HL-60 (cell line): ENCODE data around the gene TRIM50.
"Not testable (repeated sequence)": the region's sequence is repeated elsewhere in the genome, so short reads cannot be mapped to it uniquely, and the experiment has no call there.

Experiments
- DNase-seq, 2 experiments: peaks; one replicate each; pipeline ENCODE4 v3.0.0-alpha.2; 2010 to 2020; ENCODE audit warnings: low read depth in 1 of 2, low spot score in 1 of 2
- H3K27ac ChIP-seq: fragments of 250-450 bp; sonication (Bioruptor Pico); replicated peaks from 2 replicates; pipeline ENCODE4 v1.5.1; 2020; ENCODE audit warnings: mild to moderate bottlenecking, moderate library complexity
- H3K27me3 ChIP-seq: fragments of 250-450 bp; sonication (Bioruptor Pico); 2 replicates; pipeline ENCODE4 v1.5.1; 2021; ENCODE audit warnings: mild to moderate bottlenecking, moderate library complexity; ENCODE audit not compliant: insufficient read depth, poor library complexity, severe bottlenecking
- H3K4me3 ChIP-seq: replicated peaks from 2 replicates; pipeline ENCODE4 v1.5.1; 2011; ENCODE audit warnings: mild to moderate bottlenecking, control low read depth, low read length; ENCODE audit not compliant: insufficient read depth
- GABPA ChIP-seq: IDR thresholded peaks from 2 replicates; pipeline ENCODE4 v1.6.1; 2012; ENCODE audit warnings: low read depth
- POLR2AphosphoS5 ChIP-seq: IDR thresholded peaks from 2 replicates; pipeline ENCODE4 v1.6.1; 2012; ENCODE audit warnings: low read depth
- SPI1 ChIP-seq: IDR thresholded peaks from 2 replicates; pipeline ENCODE4 v1.6.1; 2012; ENCODE audit warnings: low read depth, mild to moderate bottlenecking, borderline replicate concordance
- TF ChIP-seq, protein P1 (sequence below): IDR thresholded peaks from 2 replicates; pipeline ENCODE4 v1.6.1; 2012; ENCODE audit warnings: low read depth; ENCODE audit not compliant: insufficient replicate concordance
- TF ChIP-seq, protein P2 (sequence below): IDR thresholded peaks from one replicate; pipeline ENCODE4 v1.5.1; 2011; ENCODE audit warnings: low read length, control low read depth, inconsistent platforms; ENCODE audit not compliant: insufficient read depth

The TRIM50 gene

DNA sequence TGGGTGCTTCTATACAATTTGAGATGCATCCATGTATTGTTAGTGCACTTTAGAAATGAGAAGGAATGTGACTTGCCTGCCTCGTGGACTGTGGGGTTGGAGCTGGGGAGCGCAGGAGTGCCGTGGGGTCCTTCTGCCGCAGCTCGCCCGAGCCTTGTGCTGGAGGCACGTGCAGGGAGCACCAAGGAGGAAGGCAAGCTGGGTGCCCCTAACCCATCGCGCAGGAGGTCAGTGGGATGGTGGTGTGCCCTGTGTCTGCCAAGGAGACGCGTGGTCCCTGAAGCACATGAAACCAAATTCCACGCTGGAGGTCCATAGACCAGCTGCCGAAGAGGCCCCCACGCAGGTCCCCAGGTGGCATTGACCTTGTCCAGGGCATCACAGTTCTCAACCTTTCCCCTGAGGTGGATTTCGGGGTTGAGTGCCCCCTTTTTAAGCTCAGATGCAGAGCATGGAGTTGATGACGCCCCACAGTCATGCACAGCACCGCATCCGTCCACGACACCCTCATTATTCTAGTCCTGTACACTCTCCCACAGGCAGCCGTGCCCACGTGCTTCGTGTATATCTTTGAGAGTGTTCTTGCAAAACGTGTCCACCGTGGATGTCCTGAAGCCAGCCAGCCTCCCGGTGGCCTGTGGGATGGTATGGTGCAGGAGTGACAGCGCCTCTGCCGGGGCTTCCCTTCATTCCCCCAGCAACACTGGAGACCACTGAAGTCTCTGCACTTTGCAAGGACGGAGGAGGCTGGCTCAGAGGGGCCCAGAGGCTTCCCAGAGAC lies 35.5 kb upstream of the TRIM50 start:
- no peak for TF ChIP-seq SPI1
- TF ChIP-seq POLR2AphosphoS5: no peak
- TF ChIP-seq, protein P1, sequence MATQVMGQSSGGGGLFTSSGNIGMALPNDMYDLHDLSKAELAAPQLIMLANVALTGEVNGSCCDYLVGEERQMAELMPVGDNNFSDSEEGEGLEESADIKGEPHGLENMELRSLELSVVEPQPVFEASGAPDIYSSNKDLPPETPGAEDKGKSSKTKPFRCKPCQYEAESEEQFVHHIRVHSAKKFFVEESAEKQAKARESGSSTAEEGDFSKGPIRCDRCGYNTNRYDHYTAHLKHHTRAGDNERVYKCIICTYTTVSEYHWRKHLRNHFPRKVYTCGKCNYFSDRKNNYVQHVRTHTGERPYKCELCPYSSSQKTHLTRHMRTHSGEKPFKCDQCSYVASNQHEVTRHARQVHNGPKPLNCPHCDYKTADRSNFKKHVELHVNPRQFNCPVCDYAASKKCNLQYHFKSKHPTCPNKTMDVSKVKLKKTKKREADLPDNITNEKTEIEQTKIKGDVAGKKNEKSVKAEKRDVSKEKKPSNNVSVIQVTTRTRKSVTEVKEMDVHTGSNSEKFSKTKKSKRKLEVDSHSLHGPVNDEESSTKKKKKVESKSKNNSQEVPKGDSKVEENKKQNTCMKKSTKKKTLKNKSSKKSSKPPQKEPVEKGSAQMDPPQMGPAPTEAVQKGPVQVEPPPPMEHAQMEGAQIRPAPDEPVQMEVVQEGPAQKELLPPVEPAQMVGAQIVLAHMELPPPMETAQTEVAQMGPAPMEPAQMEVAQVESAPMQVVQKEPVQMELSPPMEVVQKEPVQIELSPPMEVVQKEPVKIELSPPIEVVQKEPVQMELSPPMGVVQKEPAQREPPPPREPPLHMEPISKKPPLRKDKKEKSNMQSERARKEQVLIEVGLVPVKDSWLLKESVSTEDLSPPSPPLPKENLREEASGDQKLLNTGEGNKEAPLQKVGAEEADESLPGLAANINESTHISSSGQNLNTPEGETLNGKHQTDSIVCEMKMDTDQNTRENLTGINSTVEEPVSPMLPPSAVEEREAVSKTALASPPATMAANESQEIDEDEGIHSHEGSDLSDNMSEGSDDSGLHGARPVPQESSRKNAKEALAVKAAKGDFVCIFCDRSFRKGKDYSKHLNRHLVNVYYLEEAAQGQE: no peak
- TF ChIP-seq GABPA: no peak
- TF ChIP-seq, protein P2, sequence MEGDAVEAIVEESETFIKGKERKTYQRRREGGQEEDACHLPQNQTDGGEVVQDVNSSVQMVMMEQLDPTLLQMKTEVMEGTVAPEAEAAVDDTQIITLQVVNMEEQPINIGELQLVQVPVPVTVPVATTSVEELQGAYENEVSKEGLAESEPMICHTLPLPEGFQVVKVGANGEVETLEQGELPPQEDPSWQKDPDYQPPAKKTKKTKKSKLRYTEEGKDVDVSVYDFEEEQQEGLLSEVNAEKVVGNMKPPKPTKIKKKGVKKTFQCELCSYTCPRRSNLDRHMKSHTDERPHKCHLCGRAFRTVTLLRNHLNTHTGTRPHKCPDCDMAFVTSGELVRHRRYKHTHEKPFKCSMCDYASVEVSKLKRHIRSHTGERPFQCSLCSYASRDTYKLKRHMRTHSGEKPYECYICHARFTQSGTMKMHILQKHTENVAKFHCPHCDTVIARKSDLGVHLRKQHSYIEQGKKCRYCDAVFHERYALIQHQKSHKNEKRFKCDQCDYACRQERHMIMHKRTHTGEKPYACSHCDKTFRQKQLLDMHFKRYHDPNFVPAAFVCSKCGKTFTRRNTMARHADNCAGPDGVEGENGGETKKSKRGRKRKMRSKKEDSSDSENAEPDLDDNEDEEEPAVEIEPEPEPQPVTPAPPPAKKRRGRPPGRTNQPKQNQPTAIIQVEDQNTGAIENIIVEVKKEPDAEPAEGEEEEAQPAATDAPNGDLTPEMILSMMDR: no peak
- Histone ChIP-seq H3K4me3 (no peak overlapping the region), H3K27me3 (no peaks in the 10 kb centered on the region), H3K27ac (no peak overlapping the region)
- DNase-seq: no peak

DNA sequence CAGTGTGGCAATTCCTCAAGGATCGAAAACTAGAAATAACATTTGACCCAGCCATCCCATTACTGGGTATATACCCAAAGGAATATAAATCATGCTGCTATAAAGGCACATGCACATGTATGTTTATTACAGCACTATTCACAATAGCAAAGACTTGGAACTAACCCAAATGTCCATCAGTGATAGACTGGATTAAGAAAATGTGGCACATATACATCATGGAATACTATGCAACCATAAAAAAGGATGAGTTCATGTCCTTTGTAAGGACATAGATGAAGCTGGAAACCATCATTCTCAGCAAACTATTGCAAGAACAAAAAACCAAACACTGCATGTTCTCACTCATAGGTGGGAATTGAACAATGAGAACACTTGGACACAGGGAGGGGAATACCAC lies 32.7 kb upstream of the TRIM50 start:
- H3K4me3 ChIP-seq, H3K27me3 ChIP-seq, DNase-seq, H3K27ac ChIP-seq: not testable (repeated sequence)

- Histone ChIP-seq H3K27me3 (no peaks in the 10 kb centered on the region), H3K4me3 (no peak overlapping the region), H3K27ac (no peak overlapping the region)
- no peak for DNase-seq
- TF ChIP-seq GABPA: no peak
- TF ChIP-seq, protein P1: no peak
- TF ChIP-seq SPI1: no peak
- TF ChIP-seq, protein P2: no peak
- TF ChIP-seq POLR2AphosphoS5: no peak
These were observed 32.0 kb upstream of the TRIM50 start for GRCh38 chr7:73359746-73360375.

DNA sequence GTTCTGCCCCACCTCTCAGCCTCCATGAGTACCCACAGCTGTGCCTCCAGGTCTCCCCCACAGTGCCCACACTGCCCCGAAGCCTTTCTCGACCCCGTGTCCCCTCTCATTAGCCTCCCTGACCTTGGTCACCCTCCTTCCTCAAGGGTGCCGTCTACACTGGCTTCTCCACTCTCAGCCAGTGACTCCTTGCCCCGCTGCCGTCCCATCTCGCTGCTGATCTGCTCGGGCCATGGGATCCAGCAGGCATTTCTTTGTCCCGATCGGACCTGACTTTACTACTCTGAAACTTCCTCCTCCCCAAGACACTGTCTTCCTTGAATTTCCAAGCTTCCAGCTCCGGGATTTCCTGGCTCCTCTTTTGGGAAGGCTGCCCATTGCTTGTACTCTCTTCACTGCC lies 31.4 kb upstream of the TRIM50 start:
- no peaks in the 10 kb centered on the region for H3K27me3 ChIP-seq
- H3K4me3 ChIP-seq: no peak overlapping the region
- no peak for TF ChIP-seq POLR2AphosphoS5
- TF ChIP-seq, protein P1: no peak
- TF ChIP-seq, protein P2: no peak
- no peak for TF ChIP-seq GABPA
- no peak for TF ChIP-seq SPI1
- H3K27ac ChIP-seq: no peak overlapping the region
- no peak for DNase-seq
